ENCODE measurements around the gene PPP2CA. TPM values are rescaled to one million over a fixed set of nuclear protein-coding genes. Genes with fewer than 3 reads are reported as not detected.

PPP2CA gene
- total RNA-seq (100 to 1,000 TPM; 109 to 121 TPM), polyA plus RNA-seq (ENCODE audit: insufficient read length in 6 of 6) (100 to 1,000 TPM; 123 to 153 (median 143) TPM)
- long read RNA-seq, donor 1, full-length matches to known transcripts, result 64 of 105 reads
- long read RNA-seq, donor 1, partial matches to known transcripts, result 41 of 105 reads
- long read RNA-seq, donor 1, other reads (novel, unspliced or antisense), result 0 of 105 reads
- long read RNA-seq, donor 2, full-length matches to known transcripts, result 60 of 84 reads
- long read RNA-seq, donor 2, partial matches to known transcripts, result 24 of 84 reads
- long read RNA-seq, donor 2, other reads (novel, unspliced or antisense), result 0 of 84 reads
- long read RNA-seq, donor 3, full-length matches to known transcripts, result 45 of 69 reads
- long read RNA-seq, donor 3, partial matches to known transcripts, result 24 of 69 reads
- long read RNA-seq, donor 3, other reads (novel, unspliced or antisense), result 0 of 69 reads
- long read RNA-seq, donor 4, full-length matches to known transcripts, result 48 of 55 reads
- long read RNA-seq, donor 4, partial matches to known transcripts, result 6 of 55 reads
- long read RNA-seq, donor 4, other reads (novel, unspliced or antisense), result 1 of 55 reads
- long read RNA-seq, donor 5, full-length matches to known transcripts, result 42 of 65 reads
- long read RNA-seq, donor 5, partial matches to known transcripts, result 23 of 65 reads
- long read RNA-seq, donor 5, other reads (novel, unspliced or antisense), result 0 of 65 reads
- long read RNA-seq, donor 6, full-length matches to known transcripts, result 51 of 90 reads
- long read RNA-seq, donor 6, partial matches to known transcripts, result 39 of 90 reads
- long read RNA-seq, donor 6, other reads (novel, unspliced or antisense), result 0 of 90 reads
- long read RNA-seq, donor 7, full-length matches to known transcripts, result 18 of 18 reads
- long read RNA-seq, donor 7, partial matches to known transcripts, result 0 of 18 reads
- long read RNA-seq, donor 7, other reads (novel, unspliced or antisense), result 0 of 18 reads
- long read RNA-seq, donor 8, full-length matches to known transcripts, result 36 of 56 reads
- long read RNA-seq, donor 8, partial matches to known transcripts, result 20 of 56 reads
- long read RNA-seq, donor 8, other reads (novel, unspliced or antisense), result 0 of 56 reads
- long read RNA-seq, donor 9, result 0 reads
- long read RNA-seq, donor 10, full-length matches to known transcripts, result 60 of 64 reads
- long read RNA-seq, donor 10, partial matches to known transcripts, result 2 of 64 reads
- long read RNA-seq, donor 10, other reads (novel, unspliced or antisense), result 2 of 64 reads
- long read RNA-seq, donor 11, full-length matches to known transcripts, result 104 of 204 reads
- long read RNA-seq, donor 11, partial matches to known transcripts, result 100 of 204 reads
- long read RNA-seq, donor 11, other reads (novel, unspliced or antisense), result 0 of 204 reads
- long read RNA-seq, donor 12, full-length matches to known transcripts, result 53 of 68 reads
- long read RNA-seq, donor 12, partial matches to known transcripts, result 15 of 68 reads
- long read RNA-seq, donor 12, other reads (novel, unspliced or antisense), result 0 of 68 reads

DNA sequence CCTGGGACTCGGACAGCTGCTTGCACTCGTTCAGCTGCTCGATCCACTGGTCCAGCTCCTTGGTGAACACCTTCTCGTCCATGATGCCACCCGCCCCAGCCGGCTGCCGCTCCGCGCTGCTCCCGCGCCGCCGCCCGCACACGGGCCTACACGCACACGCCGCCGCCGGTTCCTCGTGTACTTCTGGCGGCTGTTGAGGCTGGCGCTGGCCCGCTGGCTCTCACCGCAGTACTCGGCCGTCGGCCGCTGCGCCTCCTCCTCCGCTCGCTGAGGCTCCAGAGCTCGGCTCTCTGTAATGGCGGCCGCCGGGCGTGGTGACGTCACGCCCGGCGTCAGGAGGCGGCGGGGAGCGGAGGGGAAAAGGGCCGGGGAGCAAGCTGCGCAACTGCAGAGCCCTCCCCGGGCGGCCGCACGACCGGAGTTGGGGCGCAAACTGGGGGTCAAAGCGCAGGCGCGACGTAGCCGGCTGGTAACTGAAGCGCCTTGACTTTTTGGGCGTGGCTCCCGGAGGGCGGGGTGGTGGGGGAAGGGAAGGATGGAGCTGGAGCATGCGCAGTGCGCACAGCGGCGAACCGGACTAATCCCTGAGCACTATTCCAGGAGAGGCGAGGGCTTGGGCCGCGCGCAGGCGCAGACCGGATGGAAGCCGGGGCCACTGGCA is at the start of gene PPP2CA:
TSS of gene PPP2CA (minus strand) at position 294 of the 661 bp plus-strand sequence. CDS start at position 82, 212 bp downstream.
- Histone ChIP-seq H3K27ac (peak within 1 kb of the TSS; percentile 100), H3K27me3 (no peaks in the 10 kb centered on the region), H3K36me3 (peaks cover 0 to 4% of the 10 kb centered on the region in 2 donors), H3K4me3 (peak within 1 kb of the TSS; percentile 83 to 94), H3K4me1 (peaks cover 16 to 45% of the 10 kb centered on the region in 2 donors), H3K9me3 (no peaks in the 10 kb centered on the region)
- TF ChIP-seq, protein P1, sequence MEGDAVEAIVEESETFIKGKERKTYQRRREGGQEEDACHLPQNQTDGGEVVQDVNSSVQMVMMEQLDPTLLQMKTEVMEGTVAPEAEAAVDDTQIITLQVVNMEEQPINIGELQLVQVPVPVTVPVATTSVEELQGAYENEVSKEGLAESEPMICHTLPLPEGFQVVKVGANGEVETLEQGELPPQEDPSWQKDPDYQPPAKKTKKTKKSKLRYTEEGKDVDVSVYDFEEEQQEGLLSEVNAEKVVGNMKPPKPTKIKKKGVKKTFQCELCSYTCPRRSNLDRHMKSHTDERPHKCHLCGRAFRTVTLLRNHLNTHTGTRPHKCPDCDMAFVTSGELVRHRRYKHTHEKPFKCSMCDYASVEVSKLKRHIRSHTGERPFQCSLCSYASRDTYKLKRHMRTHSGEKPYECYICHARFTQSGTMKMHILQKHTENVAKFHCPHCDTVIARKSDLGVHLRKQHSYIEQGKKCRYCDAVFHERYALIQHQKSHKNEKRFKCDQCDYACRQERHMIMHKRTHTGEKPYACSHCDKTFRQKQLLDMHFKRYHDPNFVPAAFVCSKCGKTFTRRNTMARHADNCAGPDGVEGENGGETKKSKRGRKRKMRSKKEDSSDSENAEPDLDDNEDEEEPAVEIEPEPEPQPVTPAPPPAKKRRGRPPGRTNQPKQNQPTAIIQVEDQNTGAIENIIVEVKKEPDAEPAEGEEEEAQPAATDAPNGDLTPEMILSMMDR (IDR thresholded peaks at IDR 0.05), result no peak
- DNase-seq (peak; percentile 99 to 100 (median 100)), ATAC-seq (peak; percentile 91)
- intact Hi-C loops (cut with DNase I), result no loop called here

GRCh38 chr5:134273642-134274395 is 47.9 kb upstream of the PPP2CA start:
- H3K4me3 ChIP-seq, result no peak overlapping the region
- intact Hi-C loops (cut with DNase I), result no loop called here
- H3K36me3 ChIP-seq, result no peaks in the 10 kb centered on the region
- ATAC-seq (no peak), DNase-seq (no peak)
- TF ChIP-seq, protein P1 (IDR thresholded peaks at IDR 0.05), result no peak
- peaks cover 0 to 9% of the 10 kb centered on the region in 2 donors for H3K9me3 ChIP-seq
- no peaks in the 10 kb centered on the region for H3K4me1 ChIP-seq
- no peak overlapping the region for H3K27ac ChIP-seq
- no peaks in the 10 kb centered on the region for H3K27me3 ChIP-seq

DNA sequence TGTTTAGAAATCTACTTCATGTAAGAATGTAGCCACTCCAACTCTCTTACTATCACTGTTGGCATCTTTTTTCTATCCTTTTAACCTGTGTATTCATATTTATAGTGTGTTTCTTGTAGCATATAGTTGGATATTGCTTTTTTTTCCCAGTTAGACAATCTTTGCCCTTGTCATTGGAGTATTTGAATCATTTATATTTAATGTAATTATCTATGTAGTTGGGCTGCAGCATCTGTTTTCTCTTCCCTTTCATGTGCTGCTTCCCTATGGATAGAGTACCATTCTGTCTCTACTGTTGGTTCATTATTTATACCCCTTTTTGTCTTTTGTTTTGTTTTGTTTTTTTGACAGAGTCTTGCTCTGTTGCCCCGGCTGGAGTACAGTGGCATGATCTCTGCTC is 45.2 kb upstream of the PPP2CA start:
- Histone ChIP-seq H3K4me1 (no peaks in the 10 kb centered on the region), H3K27me3 (no peaks in the 10 kb centered on the region), H3K4me3 (no peak overlapping the region), H3K9me3 (peaks cover 0 to 4% of the 10 kb centered on the region in 2 donors), H3K36me3 (no peaks in the 10 kb centered on the region), H3K27ac (no peak overlapping the region)
- intact Hi-C loops (cut with DNase I), result no loop called here
- TF ChIP-seq, protein P1 (IDR thresholded peaks at IDR 0.05), result no peak
- DNase-seq (no peak), ATAC-seq (no peak)

GRCh38 chr5:134268919-134269318 is 43.0 kb upstream of the PPP2CA start:
- DNase-seq (no peak), ATAC-seq (no peak)
- no peak overlapping the region for H3K4me3 ChIP-seq
- intact Hi-C loops (cut with DNase I), result no loop called here
- TF ChIP-seq, protein P1 (IDR thresholded peaks at IDR 0.05), result no peak
- H3K27ac ChIP-seq, result no peak overlapping the region
- peaks cover 0 to 15% of the 10 kb centered on the region in 2 donors for H3K9me3 ChIP-seq
- H3K36me3 ChIP-seq, result no peaks in the 10 kb centered on the region
- H3K27me3 ChIP-seq, result no peaks in the 10 kb centered on the region
- no peaks in the 10 kb centered on the region for H3K4me1 ChIP-seq

Measured in left lung (tissue), 14 donors.